ENCODE measurements around the gene NUDCD3. TPM values are rescaled to one million over a fixed set of nuclear protein-coding genes. Genes with fewer than 3 reads are reported as not detected.

NUDCD3 gene
- total and polyA plus RNA-seq, 2 experiments from 2014 or later: 35.7 to 42.7 TPM

DNA sequence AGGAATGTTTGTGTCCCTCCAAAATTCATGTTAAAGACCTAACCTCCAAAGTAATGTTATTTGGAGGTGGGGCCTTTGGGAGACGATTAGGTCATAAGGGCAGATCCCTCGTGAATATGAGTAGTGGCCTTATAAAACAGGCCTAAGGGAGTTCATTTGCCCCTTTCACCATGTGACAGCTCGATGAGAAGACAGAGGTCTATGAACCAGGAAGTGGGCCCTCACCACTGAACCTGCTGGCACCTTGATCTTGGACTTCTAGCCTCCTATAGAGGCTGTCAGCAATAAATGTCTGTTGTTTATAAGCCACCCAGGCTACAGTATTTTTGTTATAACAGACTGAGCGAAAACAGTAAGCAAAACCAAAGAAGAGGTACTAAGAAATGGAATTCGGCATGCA, 14.1 kb downstream of the NUDCD3 start:
- no peaks in the 10 kb centered on the region for H3K4me1 ChIP-seq (ENCODE audit: insufficient read depth)
- TF ChIP-seq CREB1 (CRISPR knock-in tag; IDR thresholded peaks at IDR 0.05; ENCODE audit: low read depth): no peak
- Mint-ChIP-seq H3K27me3 (ENCODE audit: insufficient read depth, low read depth, poor library complexity) (no peaks in the 10 kb centered on the region), H3K4me3 (no peak overlapping the region), H3K27ac (no peak overlapping the region), H3K4me1 (no peaks in the 10 kb centered on the region), H3K9me3 (no peaks in the 10 kb centered on the region), H3K36me3 (ENCODE audit: low read depth) (peaks cover 43% of the 10 kb centered on the region)
- ATAC-seq (no peak), DNase-seq (ENCODE audit: low spot score) (no peak)
- no peaks in the 10 kb centered on the region for H3K27me3 ChIP-seq (ENCODE audit: insufficient read depth)
- no peaks in the 10 kb centered on the region for H3K9me2 ChIP-seq (ENCODE audit: insufficient read depth)
- H3K4me2 ChIP-seq: no peak overlapping the region
- H3K4me3 ChIP-seq: no peak overlapping the region
- H3K79me2 ChIP-seq (replicated peaks; ENCODE audit: insufficient read depth): peaks cover 52% of the 10 kb centered on the region
- no peak overlapping the region for H3K27ac ChIP-seq (ENCODE audit: low read depth)
- peaks cover 5% of the 10 kb centered on the region for H3K36me3 ChIP-seq (ENCODE audit: insufficient read depth)
- no peak overlapping the region for H2AFZ ChIP-seq
- no peaks in the 10 kb centered on the region for H3F3A ChIP-seq (replicated peaks; ENCODE audit: low read depth)
- peaks cover 32% of the 10 kb centered on the region for H4K20me1 ChIP-seq (replicated peaks; ENCODE audit: insufficient read depth)

GRCh38 chr7:44473295-44473694, 17.2 kb downstream of the NUDCD3 start:
- Histone ChIP-seq H3K4me1 (ENCODE audit: insufficient read depth) (no peaks in the 10 kb centered on the region), H3K27ac (ENCODE audit: low read depth) (no peak overlapping the region), H3K4me2 (no peak overlapping the region), H3K4me3 (no peak overlapping the region), H3K27me3 (ENCODE audit: insufficient read depth) (no peaks in the 10 kb centered on the region), H3K79me2 (replicated peaks; ENCODE audit: insufficient read depth) (peaks cover 82% of the 10 kb centered on the region), H3K9me2 (ENCODE audit: insufficient read depth) (no peaks in the 10 kb centered on the region), H3F3A (replicated peaks; ENCODE audit: low read depth) (no peaks in the 10 kb centered on the region), H2AFZ (no peak overlapping the region), H4K20me1 (replicated peaks; ENCODE audit: insufficient read depth) (peaks cover 37% of the 10 kb centered on the region), H3K36me3 (ENCODE audit: insufficient read depth) (peaks cover 3% of the 10 kb centered on the region)
- no peak for TF ChIP-seq ZNF114 (CRISPR knock-in tag; IDR thresholded peaks at IDR 0.05)
- TF ChIP-seq ZNF331 (CRISPR knock-in tag; IDR thresholded peaks at IDR 0.05; ENCODE audit: low read depth): no peak
- no peak for TF ChIP-seq CTCF (conservative IDR thresholded peaks at IDR 0.05; ENCODE audit: low read depth in 2 of 2)
- no peak for TF ChIP-seq POLR2AphosphoS5 (IDR thresholded peaks at IDR 0.05; ENCODE audit: low read depth)
- Mint-ChIP-seq H3K27ac (no peak overlapping the region), H3K9me3 (no peaks in the 10 kb centered on the region), H3K4me3 (no peak overlapping the region), H3K27me3 (ENCODE audit: insufficient read depth, low read depth, poor library complexity) (no peaks in the 10 kb centered on the region), H3K36me3 (ENCODE audit: low read depth) (peaks cover 28% of the 10 kb centered on the region), H3K4me1 (no peaks in the 10 kb centered on the region)
- no peak for ATAC-seq
- no peak for DNase-seq (ENCODE audit: low spot score)

GRCh38 chr7:44472843-44473242, 17.6 kb downstream of the NUDCD3 start:
- Histone ChIP-seq H2AFZ (no peak overlapping the region), H3K4me1 (ENCODE audit: insufficient read depth) (no peaks in the 10 kb centered on the region), H3K27me3 (ENCODE audit: insufficient read depth) (no peaks in the 10 kb centered on the region), H3F3A (replicated peaks; ENCODE audit: low read depth) (no peaks in the 10 kb centered on the region), H3K27ac (ENCODE audit: low read depth) (no peak overlapping the region), H3K36me3 (ENCODE audit: insufficient read depth) (peaks cover 4% of the 10 kb centered on the region), H3K4me3 (no peak overlapping the region), H3K79me2 (replicated peaks; ENCODE audit: insufficient read depth) (peaks cover 85% of the 10 kb centered on the region), H4K20me1 (replicated peaks; ENCODE audit: insufficient read depth) (peaks cover 41% of the 10 kb centered on the region), H3K9me2 (ENCODE audit: insufficient read depth) (no peaks in the 10 kb centered on the region), H3K4me2 (no peak overlapping the region)
- no peak overlapping the region for H3K4me3 Mint-ChIP-seq
- ATAC-seq: no peak
- TF ChIP-seq ZNF114 (CRISPR knock-in tag; IDR thresholded peaks at IDR 0.05) (no peak), CTCF (conservative IDR thresholded peaks at IDR 0.05; ENCODE audit: low read depth in 2 of 2) (no peak)
- no peaks in the 10 kb centered on the region for H3K27me3 Mint-ChIP-seq (ENCODE audit: insufficient read depth, low read depth, poor library complexity)
- H3K9me3 Mint-ChIP-seq: no peaks in the 10 kb centered on the region
- H3K27ac Mint-ChIP-seq: no peak overlapping the region
- DNase-seq (ENCODE audit: low spot score): no peak
- peaks cover 33% of the 10 kb centered on the region for H3K36me3 Mint-ChIP-seq (ENCODE audit: low read depth)
- H3K4me1 Mint-ChIP-seq: no peaks in the 10 kb centered on the region
